Right atrium auricular region (tissue), 2 donors: ENCODE data around the gene TOR2A. TPM values are rescaled to one million over a fixed set of nuclear protein-coding genes. Genes with fewer than 3 reads are reported as not detected.

ENCODE experiments used
- DNase-seq: peaks from one replicate; pipeline ENCODE4 v3.0.0-alpha.2; 2019; ENCODE audit warnings: low spot score
- H3K27ac ChIP-seq, 2 donors: fragments of 200-600 bp; sonication (generic); 1 replicate in 1 of 2; 2 replicates in 1 of 2; pipeline ENCODE4 v1.5.1; 2016 to 2019
- H3K27me3 ChIP-seq, 2 donors: fragments of 200-600 bp; sonication (generic); one replicate each; pipeline versions ENCODE4 v1.5.1 to v1.6.0; 2017 to 2019
- H3K36me3 ChIP-seq: fragments of 200-600 bp; sonication (generic); one replicate; pipeline ENCODE4 v1.5.1; 2016
- H3K4me1 ChIP-seq, 2 donors: fragments of 200-600 bp; sonication (generic); one replicate each; pipeline versions ENCODE4 v1.5.1 to v1.6.0; 2017 to 2019
- H3K4me3 ChIP-seq, 2 donors: fragments of 200-600 bp; sonication (generic); 1 replicate in 1 of 2; 2 replicates in 1 of 2; pipeline ENCODE4 v1.5.1; 2017 to 2019; ENCODE audit warnings: mild to moderate bottlenecking in 1 of 2, moderate library complexity in 1 of 2
- H3K9me3 ChIP-seq, 2 donors: fragments of 200-600 bp; sonication (generic); one replicate each; pipeline ENCODE4 v1.5.1; 2019
- total RNA-seq, 2 donors: library from RNA; depleted of rRNA; stranded (reverse); fragments of >200 nt; gene quantifications; one replicate each; pipeline ENCODE4 v1.1.0, GENCODE V29; 2016
- TF ChIP-seq, protein P1 (sequence below), 2 donors: fragments of 200-600 bp; sonication (generic); IDR thresholded peaks; one replicate each; pipeline ENCODE4 v1.5.1; 2019; ENCODE audit warnings: antibody characterized with exemption in 2 of 2

Gene TOR2A
- total RNA-seq, 2 donors from 2014 or later: 3.9 to 7.0 TPM

DNA sequence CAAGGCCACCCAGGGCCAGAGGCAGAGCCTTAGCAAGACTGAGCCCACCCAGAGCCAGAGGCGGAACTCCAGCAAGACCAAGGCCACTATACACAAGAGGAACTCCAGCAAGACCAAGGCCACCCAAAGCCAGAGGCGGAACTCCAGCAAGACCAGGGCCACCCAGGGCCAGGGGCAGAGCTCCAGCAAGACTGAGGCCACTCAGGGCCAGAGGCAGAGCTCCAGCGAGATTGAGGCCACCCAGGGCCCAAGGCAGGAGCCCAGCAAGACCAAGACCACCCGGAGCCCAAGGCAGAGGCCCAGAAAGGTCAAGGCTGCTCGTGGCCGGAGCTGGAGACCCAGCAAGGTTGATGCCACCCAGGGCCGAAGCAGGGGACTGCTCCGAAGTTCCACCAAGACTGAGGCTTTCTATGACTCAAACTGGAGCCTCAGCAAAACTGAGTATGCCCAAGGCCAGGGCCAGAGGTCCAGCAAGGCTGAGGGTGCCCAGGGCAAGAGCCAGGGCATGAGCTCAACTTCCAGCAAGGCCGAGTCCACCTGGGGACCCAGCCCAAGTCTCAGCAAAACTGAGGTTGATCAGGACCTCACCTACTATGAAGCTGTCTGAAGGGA is 4.2 kb downstream of the TOR2A start:
- Histone ChIP-seq H3K36me3 (peaks cover 12% of the 10 kb centered on the region), H3K27ac (no peak overlapping the region), H3K27me3 (no peaks in the 10 kb centered on the region), H3K4me3 (no peak overlapping the region), H3K9me3 (no peaks in the 10 kb centered on the region), H3K4me1 (peaks cover 0 to 15% of the 10 kb centered on the region in 2 donors)
- DNase-seq: no peak
- TF ChIP-seq, protein P1, sequence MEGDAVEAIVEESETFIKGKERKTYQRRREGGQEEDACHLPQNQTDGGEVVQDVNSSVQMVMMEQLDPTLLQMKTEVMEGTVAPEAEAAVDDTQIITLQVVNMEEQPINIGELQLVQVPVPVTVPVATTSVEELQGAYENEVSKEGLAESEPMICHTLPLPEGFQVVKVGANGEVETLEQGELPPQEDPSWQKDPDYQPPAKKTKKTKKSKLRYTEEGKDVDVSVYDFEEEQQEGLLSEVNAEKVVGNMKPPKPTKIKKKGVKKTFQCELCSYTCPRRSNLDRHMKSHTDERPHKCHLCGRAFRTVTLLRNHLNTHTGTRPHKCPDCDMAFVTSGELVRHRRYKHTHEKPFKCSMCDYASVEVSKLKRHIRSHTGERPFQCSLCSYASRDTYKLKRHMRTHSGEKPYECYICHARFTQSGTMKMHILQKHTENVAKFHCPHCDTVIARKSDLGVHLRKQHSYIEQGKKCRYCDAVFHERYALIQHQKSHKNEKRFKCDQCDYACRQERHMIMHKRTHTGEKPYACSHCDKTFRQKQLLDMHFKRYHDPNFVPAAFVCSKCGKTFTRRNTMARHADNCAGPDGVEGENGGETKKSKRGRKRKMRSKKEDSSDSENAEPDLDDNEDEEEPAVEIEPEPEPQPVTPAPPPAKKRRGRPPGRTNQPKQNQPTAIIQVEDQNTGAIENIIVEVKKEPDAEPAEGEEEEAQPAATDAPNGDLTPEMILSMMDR (IDR thresholded peaks at IDR 0.05): no peak

DNA sequence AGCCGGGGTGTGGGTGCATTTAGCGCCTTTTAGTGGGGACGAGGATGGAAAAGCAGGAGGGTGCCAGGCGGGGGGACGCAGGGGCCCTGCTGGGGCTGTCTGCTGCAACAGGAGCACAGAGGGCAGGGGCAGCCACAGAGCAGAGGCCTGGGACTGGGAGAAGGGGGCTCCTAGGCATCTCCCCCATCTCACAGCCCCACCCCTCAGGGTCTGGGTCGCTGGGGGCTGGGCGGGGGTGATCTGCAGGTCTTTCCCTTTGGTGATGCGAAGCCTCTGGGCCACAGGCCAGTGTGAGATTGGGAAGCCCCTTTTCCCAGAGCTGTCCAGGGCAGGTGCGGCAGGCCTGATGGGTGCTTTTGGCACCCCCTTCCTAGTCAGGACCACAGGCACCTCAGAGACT is 4.8 kb downstream of the TOR2A start:
- H3K27me3 ChIP-seq: no peaks in the 10 kb centered on the region
- no peak for DNase-seq
- H3K27ac ChIP-seq: no peak overlapping the region

DNA sequence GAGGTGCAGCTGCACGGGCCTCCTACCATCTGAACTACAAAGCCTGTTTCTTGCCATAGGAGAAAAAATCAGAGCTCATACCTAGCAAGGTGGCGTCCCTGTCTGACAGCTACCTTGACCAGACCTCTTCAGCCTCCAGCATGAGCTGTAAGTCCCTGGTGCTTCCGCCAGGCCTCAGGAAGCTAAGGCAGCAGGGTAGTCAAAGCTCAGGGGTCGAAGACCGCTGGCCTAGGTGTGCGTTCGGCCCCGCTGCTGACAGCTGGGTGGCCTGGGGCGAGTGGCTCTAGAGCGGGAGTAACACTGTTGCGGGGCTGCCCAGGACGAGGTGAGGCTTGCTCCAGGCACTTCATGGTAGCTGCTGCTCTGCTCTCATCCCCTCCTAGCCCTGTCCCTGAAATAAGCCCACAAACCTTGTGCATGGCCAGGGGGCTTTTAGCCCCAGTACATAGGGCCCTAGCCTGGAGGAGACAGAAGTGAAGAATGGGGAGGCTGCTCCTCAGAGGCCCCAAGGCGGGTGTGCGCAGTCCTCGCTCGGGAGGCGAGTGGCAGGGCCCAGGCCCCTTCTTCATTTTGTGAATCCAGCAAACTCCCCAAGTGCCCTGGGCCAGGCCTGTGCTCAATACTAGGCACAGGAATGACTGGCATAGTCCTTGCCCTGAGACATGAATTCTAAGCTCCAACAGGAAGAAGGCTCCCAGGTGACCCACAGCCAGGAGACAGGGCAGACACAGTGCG is 5.4 kb downstream of the TOR2A start:
- H3K4me3 ChIP-seq: no peak overlapping the region
- peaks cover 12% of the 10 kb centered on the region for H3K36me3 ChIP-seq
- DNase-seq: no peak
- H3K9me3 ChIP-seq: no peaks in the 10 kb centered on the region
- TF ChIP-seq, protein P1 (IDR thresholded peaks at IDR 0.05): no peak
- H3K4me1 ChIP-seq: peaks cover 0 to 11% of the 10 kb centered on the region in 2 donors
- H3K27me3 ChIP-seq: no peaks in the 10 kb centered on the region
- H3K27ac ChIP-seq: no peak overlapping the region

More for the DNA sequence above, 4.8 kb downstream of the TOR2A start:
- Histone ChIP-seq H3K36me3 (peaks cover 12% of the 10 kb centered on the region), H3K9me3 (no peaks in the 10 kb centered on the region), H3K4me3 (no peak overlapping the region), H3K4me1 (peaks cover 0 to 9% of the 10 kb centered on the region in 2 donors)
- TF ChIP-seq, protein P1 (IDR thresholded peaks at IDR 0.05): no peak

DNA sequence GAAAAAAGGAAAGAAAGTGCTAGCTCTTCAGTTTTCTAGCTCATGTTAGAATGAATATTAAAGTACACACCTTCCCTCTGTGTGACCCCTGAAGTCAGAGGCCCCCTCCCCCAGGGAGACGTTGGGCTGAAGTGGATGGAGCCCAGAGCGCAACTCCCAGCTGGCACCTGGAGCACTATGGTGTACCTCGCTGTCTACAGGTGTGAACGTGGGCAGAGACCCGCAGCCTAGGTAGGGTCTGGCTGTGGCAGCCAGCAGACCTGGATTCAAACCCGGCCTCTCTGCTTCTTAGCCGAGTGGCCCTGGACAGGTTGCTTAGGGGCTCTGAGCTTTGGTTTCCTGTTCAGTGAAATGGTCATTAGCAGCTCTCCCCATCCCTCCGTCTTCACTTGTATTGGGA is 6.3 kb downstream of the TOR2A start:
- no peak overlapping the region for H3K4me3 ChIP-seq
- H3K27me3 ChIP-seq: no peaks in the 10 kb centered on the region
- TF ChIP-seq, protein P1 (IDR thresholded peaks at IDR 0.05): no peak
- peaks cover 12% of the 10 kb centered on the region for H3K36me3 ChIP-seq
- peaks cover 0 to 12% of the 10 kb centered on the region in 2 donors for H3K4me1 ChIP-seq
- no peaks in the 10 kb centered on the region for H3K9me3 ChIP-seq
- no peak for DNase-seq
- H3K27ac ChIP-seq: no peak overlapping the region

DNA sequence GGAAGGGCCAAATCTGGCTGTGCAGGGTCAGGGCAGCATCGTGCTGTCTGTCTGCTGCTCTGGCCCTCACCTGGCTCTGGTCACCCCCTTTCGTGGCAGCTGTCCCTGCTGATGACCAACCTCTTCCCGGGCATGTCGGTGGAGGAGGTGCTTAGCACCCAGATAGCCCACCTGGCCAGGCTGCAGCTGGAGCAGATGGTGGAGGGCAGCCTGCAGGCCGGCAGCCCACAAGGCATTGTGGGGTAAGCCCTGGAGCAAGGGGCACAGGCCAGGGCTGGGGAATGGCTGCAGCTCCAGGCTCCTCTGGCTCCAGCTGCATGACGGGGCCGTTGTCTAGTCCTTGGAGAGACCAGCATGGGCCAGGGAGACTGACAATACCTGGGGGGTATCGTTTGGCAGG is 8.2 kb downstream of the TOR2A start:
- no peak for DNase-seq
- H3K27me3 ChIP-seq: no peaks in the 10 kb centered on the region

More for the DNA sequence above, 8.2 kb downstream of the TOR2A start:
- TF ChIP-seq, protein P1 (IDR thresholded peaks at IDR 0.05): no peak
- no peak overlapping the region for H3K27ac ChIP-seq
- peaks cover 0 to 13% of the 10 kb centered on the region in 2 donors for H3K4me1 ChIP-seq
- H3K9me3 ChIP-seq: no peaks in the 10 kb centered on the region
- H3K4me3 ChIP-seq: no peak overlapping the region
- H3K36me3 ChIP-seq: peaks cover 5% of the 10 kb centered on the region
